CD4-positive, alpha-beta T cell treated with Interleukin-6 at 100 ng/mL for 8 hours (primary cell): Measurements from ENCODE around the gene C1orf159.

Experiments
- DNase-seq: peaks from one replicate; pipeline ENCODE4 v3.0.0-alpha.2; 2020; ENCODE audit warnings: mixed read lengths, low spot score

The C1orf159 gene

DNA sequence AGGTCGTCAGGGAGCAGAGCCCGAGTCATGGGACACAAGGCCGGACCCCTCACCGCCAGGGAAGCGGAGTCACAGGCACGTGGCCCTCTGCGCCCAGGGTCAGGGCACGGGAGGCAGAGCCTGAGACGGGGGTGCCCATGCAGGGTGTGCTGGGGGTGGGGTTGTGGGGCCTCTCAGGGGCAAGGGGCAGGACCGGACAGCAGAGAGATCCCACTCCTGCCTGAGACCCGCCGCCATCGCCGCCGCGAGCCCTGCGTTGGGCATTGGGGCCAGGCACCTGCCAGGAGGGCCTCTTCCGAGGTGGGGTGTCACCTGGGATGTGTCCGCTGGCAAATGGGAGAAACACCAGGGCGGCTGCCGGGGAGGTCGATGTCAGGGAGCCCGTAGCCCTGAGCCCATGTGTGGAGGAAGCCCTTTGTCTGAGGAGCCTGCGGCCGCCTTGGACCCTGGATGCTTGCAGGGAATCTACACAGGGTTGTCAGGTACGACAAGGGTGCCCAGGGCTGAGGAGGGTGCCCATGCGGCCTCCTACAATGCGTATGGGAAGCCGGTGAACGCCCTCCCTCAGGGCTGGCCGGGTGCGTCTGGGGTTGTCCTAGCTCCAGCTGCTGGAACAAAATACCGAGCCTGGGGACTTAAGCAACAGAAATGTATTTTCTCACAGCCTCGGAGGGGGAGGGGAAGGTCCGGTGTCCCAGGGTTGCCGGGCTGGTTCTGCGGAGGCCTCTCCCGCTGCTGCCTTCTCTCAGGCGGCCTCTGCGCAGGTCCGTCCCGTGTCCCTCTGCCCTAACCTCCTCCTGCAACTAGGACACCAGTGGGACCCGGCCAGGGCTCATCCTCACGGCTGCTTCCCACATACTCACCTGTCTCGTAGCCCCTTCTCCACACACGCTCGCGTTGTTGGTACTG, 16.4 kb upstream of the C1orf159 start:
- DNase-seq: no peak

DNA sequence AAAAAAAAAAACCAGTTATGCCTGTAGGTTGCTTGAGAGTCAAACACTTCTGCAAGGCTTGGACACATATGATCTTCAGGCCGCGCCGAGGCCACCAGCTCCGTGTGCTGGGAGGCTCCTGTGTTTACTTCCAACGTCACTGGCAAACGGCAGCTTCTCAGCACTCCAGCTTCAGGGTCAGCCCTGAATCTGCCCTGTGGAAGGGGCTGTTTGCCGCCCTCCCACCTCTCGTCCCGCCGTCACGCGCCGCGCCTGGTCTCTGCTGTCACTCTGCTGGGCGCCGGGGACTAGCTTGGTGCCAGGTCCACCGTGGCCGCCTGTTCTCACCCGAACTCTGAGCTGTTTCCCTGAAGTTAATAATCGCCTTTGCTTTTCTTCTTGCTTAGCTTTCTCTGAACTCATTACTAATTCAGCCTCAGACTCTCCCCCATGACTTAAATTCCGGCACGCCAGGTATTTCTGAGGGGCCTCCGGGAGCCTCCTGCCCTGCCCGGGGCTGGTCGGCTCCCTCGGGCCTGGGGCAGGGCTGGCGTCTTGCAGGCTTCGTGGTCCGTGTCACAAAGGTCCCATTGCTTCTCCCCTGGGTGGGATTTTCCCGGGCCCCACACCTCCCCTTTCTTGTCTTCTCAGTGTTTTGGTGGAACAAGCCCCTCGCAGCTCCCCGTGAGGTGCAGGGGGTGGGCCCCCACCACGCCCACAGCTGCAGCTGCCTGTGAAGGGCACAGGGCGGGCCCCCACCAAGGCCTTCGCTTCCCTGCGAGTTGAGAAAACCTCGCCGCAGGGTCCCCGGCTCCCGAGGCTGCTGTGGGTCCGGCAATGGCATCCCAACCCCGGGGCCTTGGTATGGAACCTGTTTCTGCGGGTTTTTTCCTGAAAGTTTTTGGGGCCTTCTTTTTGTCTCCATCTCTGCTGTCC, 14.6 kb upstream of the C1orf159 start:
- no peak for DNase-seq

DNA sequence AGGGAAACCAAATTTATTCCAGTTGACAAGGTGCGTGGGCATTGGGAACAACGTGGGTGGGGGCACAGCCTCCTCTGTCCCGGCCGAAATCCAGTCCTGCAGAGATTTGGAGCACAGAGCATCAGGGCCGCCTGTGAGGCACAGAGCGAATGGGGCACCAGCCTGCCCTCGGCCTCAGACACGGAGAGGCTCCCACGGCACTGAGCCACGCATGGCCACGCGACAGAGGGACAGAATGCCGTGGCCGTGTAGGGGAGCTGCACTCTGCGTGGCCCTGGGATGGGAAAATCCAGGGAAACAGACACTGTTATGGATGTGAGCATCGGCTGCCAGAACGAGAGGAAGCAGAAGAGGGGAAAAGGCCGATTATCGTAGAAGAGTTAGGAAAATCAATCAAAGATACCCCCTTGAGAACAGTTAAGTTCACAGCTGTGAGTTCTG, 13.5 kb upstream of the C1orf159 start:
- DNase-seq: no peak

DNA sequence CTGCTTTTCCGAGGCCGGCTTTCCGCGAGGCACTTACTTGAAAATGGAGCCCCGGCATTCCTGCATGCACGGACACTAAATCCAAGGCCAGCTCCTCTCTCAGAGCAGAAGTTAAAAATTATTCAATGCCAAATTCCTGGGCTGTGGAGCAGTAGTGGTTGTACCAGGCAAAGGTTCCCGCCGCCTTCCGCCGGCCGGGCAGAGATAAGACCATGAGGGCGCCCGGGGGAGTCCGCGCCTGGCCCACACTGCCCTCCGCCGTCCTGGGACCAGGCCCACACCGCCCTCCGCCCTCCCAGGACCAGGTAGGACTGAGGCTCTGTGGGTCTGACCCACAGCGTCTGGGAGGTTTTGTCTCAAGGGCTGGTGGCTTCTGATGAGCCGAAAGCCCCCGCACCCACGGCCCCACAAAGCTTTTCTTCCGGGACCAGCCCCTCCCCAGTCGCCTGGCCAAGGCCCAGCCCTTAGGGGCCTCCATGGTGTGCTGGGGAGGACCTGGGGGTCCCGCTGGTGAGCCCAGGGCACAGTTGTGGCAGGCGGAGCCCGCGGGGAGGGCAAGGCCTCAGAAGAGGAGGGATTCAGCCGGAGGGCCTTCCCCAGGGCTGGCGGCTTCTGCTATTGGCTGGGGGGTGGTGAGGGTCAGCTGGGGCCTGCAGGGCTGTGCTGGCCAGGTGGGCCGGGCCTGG, 12.7 kb upstream of the C1orf159 start:
- no peak for DNase-seq

DNA sequence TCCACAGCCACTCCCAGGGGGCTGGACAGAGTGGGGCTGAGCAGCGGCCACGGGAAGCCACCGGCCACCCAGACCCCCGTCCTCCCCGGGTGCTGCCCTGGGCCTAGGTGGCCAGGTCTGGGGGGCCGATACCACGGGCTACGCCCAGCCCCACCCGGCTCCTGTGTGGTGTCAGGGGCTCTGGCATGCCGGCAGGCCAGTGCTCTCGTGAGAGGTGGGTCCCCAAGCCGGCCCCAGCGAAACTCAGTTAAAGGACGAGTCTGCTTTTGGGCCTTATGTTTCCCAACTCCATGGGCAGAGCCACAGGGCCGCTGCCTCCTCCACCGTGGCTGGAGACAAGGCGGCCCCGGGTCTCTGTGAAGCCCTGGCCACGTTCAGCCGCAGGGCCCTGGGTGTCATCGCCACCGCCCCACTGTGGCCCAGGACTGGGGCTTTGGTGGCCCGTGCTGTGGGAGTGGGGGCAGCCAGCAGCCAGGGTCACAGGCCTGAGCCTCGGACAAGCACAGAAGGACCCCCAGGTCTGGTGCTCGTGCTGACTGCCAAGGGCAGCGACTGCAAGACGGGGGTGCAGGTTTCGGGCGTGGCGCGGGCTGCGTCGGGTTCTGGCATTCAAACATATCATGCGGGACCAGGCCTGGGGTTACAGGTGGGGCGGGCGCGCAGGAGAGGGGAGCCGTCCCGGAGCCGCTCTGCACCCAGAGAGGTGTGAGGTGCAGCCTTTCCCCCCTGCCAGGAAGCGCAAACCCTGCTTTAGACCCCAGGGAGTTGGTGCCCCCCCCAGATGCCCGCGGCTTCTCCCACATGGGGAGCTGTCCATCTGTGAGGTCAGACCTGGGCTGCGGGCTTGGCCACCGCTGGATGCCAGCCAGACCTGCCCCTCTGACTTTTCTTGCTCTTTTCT, 11.9 kb upstream of the C1orf159 start:
- no peak for DNase-seq

DNA sequence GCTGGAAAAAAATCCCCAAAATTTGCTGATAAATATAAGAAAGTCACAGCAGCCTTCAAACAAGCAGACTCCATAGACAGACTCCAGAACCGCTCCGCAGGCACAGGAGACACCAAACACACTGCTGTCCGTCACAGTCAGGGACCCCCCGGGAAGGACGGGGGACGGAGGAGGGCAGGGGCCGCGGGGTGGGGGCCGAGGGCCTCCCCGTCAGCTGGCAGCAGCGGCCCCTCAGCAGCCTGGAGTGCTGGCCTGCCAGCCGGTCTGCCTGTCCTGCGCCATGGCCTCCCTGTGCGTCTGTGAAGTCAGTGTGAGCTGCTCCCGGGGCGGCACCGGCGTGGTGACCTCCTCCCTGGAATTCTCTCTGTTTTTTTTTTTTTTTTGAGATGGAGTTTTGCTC, 10.1 kb upstream of the C1orf159 start:
- no peak for DNase-seq

DNA sequence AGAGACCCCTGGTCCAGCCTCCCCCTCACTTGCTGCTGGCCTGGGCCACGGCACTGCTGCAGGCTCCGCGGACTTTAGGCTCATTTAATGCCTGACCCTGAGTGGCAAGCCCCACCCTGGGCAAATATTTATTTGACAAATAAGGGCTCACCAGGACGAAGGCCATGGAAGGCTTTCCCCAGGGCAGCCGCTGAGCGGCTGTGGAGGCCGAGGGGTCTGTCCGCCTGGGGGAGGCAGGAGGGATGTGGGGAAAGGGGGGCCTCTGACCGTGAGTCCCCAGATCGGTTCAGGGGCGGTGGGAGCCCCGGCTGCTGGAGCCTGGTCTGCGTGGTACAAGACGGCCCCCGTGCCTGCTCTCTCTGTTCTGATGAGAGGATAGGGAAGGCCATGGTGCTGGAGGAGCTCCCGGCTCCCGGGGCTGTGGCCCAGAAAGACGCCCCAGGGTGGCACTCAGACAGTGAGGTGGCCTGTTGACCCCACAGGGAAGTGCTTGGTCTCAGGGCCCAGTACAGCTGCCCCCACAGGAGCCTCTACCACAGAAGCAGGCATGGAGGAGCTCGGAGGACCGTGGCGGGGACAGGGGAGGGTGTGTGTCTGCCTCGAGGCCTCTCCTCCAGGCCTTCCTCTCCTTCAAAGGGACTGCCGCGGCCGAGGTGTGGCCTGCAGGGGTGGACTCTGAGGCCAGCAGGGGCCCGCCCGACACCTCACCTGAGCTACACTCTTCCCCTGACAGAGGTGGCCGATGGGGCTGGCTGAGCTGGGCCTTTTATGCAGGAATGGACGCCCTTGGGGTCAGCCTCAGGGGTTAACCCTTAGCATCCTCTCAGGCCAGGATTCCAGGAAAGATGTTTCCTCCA, 9.1 kb upstream of the C1orf159 start:
- no peak for DNase-seq

DNA sequence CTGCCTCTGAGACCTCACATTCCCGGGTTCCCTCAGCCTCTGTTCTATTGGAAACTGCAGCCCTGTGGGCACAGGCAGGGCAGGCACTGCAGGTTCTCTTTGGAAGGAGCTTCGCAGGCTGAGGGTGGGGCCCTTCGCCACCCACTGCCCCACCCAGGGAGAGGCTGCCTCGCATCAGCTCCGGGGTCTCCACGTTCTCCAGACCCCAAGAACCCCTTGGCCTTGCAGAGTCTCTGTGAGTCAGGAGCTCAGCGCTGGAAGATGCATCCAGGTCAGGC, 8.6 kb upstream of the C1orf159 start:
- no peak for DNase-seq

DNA sequence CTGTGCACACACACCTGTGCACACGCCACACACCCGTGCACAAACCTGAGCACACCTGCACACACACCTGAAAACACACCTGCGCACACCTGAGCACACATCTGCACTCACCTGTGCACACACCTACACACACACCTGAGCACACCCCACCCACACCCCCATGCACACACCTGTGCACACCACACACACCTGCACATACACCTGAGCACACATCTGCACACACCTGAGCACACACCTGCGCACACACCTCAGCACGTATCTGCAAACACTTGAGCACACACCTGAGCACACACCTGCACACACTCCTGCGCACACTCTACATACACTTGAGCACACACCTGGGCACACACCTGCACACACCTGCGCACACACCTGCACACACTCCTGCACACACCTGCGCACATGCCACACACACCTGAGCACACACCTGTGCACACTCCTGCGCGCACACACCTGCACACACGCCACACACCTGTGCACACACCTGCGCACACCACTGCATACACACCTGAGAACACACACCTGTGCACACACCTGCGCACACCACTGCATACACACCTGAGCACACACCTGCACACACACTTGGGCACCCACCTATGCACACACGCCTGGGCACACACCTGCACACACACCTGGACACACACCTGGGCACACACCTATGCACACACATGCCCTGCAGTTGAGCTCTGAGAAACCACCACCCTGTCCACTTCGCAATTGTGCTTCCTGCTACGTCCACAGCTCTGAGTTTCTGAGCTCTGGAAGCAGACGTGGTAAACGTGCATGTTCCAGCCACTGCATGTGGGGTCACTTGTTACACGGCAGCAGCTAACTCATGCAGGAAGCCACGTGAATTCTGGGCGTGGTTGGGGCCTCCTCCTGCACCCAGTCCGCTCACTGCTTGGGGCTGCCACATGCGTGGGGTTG, 8.0 kb upstream of the C1orf159 start:
- DNase-seq: no peak

DNA sequence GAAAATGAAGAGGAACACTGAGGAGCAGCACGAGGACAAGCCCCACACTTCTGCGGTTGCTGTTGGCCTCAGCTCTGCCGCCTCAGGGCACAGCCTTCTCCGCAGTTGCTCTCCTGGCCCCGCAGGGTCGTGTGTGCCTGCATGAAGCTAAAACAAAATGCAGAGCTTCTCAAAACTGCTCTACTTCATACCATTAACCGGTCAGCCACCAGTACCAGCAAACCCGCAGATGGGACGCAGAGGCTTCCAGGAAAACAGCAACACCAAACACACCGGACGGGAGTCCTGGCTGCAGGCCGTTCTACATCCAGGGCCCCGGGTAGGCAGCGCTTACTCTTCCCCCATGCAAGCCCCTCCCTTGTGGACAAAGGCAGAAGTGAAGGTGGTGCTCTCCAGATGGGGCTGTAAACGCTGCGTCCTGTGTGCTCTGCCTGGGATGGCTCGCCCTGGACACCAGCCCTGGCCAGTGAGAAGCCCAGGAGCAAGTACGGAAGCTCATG, 7.1 kb upstream of the C1orf159 start:
- no peak for DNase-seq

DNA sequence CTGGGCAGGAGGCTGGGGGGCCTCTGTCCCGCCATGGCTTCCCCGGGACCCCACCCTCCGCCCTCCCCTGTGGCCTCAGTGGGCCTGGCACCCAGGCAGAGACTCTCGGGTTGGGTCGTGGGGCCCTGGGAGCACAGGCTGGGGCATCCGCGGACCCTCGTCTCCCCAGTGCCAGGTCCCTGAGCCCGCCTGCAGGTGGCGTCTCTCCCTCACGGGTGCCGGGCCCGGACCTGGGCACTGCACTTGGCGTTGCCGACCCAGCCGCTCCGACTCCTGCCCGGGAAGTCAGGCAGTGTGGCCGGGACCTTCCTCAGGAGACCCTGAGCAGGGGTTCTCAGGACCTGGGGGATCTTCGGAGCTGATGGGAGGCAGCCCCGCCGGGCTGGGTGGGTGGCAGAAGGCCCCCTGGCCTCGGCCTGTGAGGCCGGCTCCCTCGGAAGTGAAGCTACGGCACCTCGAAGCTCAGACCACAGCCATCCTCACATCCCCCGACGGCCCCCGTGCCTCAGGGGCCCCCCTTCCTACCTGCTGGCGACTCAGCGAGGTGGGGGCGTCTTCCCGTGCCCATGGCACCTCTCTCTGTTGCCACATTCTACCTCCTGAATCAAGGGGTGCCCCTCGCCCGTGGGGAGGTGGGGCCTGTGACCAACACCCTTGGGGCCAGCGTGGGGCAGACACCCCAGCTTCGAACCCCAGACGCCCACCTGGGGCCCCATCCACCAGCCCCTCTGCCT, 6.4 kb upstream of the C1orf159 start:
- peak; percentile 82 for DNase-seq

DNA sequence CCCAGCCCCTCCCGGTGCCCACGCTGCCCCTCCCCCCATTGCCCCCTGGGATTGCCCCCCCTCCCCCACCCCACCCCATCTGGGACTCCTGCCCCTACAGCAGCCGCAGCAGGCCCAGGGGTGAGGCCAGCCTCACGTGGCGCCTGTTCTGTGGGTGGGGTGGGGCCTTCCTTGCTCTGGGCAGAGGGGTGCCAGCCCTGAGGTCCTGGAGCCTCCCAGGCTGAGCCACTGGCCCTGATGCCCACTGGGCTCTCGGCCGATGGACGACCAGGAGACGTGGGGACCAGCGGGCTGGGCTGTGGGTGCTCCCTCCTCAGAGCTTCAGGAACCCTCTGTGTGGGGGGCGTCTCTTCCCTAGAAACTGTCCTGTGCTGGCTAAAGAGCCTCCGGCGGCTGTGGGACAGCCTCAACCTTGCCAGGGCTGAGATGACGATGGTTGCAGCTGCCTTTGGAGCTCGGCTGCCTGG, 5.8 kb upstream of the C1orf159 start:
- DNase-seq: no peak

DNA sequence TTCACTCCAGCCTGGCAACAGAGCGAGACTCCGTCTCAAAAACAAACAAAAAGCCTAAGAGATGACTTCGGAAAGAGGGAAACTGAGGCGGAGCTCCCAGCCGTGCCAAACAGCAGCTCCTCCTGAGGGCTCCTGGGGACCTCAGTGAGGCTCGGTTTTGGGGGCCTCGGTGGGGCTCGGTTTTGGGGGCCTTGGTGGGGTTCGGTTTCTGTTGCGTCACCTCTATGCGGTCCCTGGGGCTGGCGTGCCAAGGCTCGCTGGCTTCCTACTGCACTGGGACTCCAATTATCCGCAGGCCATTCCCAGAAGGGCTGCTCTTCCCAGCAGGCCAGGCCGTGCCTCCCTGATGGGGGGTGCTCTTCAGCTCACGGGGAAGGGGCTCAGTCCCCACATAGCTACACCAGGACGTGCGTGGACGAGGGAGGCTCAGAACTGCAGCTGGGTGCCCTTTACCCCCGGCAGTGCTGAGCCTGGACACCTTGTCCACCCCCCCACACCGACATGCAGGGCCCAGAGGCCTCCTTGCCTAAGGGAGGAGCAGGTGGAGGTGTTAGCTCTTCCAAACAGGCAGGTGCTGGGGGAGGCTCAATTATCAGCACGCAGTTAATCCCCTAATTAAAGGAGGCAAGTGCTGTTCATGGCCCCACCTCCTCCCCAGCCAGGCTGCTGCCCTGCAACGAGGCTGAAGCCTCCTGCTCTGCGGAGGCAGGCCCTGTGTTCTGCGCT, 5.1 kb upstream of the C1orf159 start:
- no peak for DNase-seq

DNA sequence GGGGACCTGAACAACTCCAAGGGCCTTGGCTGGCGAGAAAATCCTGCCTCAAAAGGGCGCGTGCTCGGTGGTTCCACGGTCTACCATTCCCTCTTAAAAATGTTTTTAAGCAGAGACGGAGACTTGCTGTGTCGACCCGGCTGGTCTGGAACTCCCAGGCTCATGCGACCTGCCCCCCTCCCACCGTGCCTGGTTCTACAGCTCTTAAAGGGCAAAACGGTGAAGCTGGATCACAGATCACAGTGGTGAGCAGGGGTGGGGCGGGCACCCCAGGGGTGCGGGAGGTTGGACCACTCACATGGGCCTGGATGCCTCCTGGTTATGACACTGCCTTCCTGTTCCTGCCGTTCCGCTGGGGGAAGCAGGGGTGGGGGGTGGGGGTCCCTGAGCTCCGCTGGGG, 4.2 kb upstream of the C1orf159 start:
- DNase-seq: no peak

DNA sequence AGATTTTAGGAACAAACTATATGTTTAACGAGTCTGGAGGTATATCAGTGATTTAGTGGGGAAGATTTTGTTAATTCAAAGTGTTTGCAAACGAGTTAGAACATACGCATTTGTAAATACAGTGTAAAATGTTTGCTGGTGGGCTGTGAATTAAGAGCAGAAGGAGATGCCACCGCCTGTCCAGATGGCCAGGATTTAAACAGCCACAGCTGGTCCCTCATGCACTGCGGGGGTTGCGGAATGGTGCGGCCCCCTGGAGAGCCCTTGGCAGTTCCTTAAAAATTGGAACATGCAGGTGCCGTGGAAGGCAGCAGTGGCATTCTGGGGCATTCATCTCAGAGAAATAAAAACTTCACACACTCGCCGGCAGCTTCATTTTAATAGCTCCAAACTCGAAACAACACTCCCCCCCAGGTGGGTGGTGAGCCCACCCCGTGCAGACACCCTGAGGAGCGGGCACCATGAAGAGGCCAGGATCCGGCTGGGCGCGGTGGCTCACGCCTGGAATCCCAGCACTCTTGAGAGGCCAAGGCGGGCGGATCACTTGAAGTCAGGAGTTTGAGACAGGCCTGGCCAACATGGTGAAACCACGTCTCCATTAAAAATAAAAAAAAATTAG, 3.5 kb upstream of the C1orf159 start:
- no peak for DNase-seq

DNA sequence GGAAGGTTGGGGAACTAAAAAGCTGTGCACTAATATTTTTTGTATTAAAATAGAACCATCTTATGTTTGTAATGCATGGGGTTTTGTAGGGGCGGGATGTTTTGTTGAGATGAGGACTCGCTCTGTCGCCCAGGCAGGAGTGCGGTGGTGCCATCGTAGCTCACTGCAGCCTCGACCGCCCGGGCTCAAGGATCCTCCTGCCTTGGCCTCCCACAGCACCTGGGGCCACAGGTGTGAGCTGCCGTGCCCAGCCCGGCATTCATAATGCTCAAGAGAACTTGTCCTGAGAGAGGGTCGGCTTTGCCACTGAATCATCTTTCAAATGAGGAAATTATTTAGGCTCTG, 3.0 kb upstream of the C1orf159 start:
- no peak for DNase-seq
